ENCODE data around the gene PLD1.
"Not testable (repeated sequence)": the region's sequence is repeated elsewhere in the genome, so short reads cannot be mapped to it uniquely, and the experiment has no call there.

Gene PLD1

DNA sequence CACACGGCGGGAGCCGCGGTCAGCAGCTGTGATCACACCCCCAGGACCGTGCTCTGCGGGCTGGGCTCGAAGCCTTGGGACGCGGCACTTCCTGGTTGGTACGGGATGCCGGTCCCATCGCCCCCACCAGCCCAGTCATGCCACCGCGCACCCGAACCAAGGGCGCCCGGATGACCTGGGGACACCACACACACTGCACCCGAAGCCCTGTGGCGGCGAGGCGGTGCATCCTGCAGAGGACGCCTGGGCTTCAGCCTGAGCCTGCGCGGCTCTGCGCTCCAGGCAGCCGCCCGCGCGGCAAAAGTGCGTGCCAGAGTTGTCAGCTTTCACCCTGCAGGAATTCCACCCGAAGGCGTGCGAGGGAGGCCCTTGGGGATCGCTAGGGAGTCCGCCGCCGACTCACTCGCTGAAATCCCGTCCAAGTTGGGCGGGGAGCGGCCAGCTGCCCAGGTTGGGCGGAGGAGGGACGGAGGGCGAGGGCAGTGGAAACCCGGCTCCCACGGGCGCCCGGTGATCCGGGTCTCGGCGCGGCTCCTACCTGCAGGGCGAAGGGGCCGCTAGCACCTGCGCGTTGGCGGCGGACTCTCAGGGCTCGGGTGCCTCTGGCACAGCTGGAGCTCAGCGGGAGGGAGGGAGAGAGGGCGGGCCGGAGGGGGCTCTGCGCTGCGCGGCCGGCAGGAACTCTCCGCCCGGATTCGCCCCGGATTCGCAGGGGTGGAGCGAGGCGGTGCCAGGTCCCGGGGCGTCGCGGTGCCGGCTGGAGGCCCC is at the start of gene PLD1:
TSS of gene PLD1 (minus strand) at position 623 of the 768 bp plus-strand sequence. CDS start 72,432 bp downstream, outside the sequence.
- DNase-seq (ENCODE audit: low read depth, low spot score), result no peak

DNA sequence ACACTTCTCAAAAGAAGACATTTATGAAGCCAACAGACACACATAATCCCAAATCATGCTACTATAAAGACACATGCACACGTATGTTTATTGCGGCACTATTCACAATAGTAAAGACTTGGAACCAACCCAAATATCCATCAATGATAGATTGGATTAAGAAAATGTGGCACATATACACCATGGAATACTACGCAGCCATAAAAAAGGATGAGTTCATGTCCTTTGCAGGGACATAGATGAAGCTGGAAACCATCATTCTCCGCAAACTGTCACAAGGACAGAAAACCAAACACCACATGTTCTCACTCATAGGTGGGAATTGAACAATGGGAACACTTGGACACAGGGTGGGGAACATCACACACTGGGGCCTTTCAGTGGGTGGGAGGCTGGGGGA is 48.5 kb upstream of the PLD1 start:
- DNase-seq (ENCODE audit: low read depth, low spot score), result not testable (repeated sequence)

DNA sequence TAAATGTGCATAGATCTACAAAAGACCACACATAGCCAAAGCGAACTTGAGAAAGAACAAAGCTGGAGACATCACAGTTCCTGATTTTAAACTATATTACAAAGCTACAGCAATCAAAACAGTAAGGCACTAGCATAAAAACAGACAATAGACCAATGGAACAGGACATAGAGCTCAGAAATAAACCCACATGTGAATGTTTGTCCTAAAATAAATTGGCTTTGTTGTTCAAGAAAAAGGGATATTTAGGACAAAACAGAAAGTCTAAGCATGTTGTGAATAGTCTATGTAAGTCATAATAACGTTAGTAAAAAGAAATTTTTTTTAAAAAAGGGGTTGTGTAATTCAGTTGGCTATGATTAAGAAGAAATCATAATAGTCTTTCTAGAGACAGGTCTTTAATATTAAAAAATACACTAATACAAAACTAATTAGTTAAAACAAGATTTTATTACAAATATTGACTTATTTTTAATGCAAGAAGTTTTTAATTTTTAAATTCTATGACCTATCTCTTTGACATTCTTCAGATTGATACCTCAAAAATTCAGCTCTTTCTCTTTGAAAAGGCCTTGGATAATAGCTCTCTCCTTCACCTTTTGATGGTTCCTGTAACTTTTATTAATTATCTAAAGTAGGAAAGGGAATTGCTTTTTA is 44.5 kb upstream of the PLD1 start:
- no peak for DNase-seq (ENCODE audit: low read depth, low spot score)

- no peak for DNase-seq (ENCODE audit: low read depth, low spot score)
Measured at GRCh38 chr3:171851660-171852058, 41.4 kb upstream of the PLD1 start.

- DNase-seq (ENCODE audit: low read depth, low spot score), result no peak
Measured at GRCh38 chr3:171850960-171851659, 40.8 kb upstream of the PLD1 start.

GRCh38 chr3:171850320-171850959 is 40.2 kb upstream of the PLD1 start:
- DNase-seq (ENCODE audit: low read depth, low spot score), result no peak

GRCh38 chr3:171849617-171850319 is 39.5 kb upstream of the PLD1 start:
- DNase-seq (ENCODE audit: low read depth, low spot score), result no peak

GRCh38 chr3:171847595-171848259 is 37.4 kb upstream of the PLD1 start:
- DNase-seq (ENCODE audit: low read depth, low spot score), result no peak

GRCh38 chr3:171847133-171847532 is 36.9 kb upstream of the PLD1 start:
- no peak for DNase-seq (ENCODE audit: low read depth, low spot score)

DNA sequence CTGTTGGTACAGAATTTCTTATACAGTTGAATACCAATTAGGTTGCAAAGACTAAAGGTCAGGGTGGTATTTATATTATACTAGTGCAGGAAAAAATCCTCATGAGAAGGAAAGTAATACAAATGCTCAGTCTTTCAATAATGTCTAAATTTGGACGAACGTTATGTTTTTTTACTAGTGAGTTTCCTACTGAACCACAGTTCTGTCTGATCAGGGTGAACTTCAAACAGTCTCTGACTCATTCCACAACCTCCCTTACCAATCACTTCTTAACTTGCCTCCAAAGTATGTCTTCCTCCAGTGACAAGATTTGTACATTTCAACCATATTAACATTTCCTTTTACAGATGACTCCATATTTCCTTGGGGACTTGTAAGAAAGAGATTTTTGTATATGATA is 36.3 kb upstream of the PLD1 start:
- DNase-seq (ENCODE audit: low read depth, low spot score), result no peak

DNA sequence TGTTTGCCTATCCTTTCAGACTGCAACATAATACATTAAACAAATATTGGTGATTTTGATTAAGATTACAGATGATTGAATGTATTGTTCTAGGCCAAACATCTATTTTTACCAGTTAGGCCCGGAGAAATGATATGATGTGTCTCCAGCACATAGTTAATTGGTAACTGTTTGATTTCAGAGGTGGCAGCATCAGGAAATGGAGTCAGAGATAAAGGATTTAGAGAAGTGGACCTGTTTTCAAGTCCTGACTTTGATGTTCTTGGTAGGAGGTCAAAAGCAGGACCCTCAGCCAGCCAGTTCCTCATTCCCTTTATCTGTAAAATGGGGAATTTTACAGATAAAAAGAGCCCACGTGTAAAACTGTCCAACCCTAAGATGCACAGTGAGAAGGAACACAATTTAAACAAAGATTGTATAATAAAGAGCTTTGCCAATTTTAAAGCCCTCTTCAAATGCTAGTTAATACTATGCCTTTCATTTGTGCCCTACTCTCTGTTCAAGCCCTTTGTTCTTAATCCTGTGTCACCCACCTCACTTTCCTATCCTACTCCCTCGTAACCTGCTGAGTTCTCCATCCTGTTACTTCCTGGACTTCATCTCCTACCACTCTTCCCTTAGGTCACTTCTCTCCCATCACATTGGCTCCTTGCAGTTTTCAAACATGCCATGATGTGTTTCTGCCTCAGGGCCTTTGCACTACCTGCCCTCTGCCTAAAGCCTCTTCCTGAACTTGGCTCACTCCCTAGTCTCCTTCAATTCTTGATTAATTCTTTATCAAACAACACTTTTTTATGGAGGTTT is 35.4 kb upstream of the PLD1 start:
- DNase-seq (ENCODE audit: low read depth, low spot score), result no peak

DNA sequence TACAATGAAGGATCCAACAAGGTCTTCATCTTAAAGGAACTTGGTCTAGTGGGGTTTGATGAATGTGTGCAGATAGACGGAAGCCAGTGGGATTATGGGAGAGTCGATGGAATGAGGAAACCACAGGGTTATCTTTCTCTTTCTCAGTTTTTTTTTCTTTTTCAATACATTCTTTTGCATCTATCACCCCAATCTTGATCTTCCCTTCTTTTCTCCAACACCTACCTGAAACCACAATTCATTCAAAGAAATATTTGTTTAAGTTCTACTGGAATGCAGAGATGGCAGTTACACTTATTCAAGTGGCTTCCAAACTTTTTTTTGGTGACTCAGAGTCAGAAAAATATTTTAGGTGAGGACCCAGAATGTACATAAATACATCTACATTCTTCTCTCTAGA is 34.6 kb upstream of the PLD1 start:
- DNase-seq (ENCODE audit: low read depth, low spot score), result no peak

DNA sequence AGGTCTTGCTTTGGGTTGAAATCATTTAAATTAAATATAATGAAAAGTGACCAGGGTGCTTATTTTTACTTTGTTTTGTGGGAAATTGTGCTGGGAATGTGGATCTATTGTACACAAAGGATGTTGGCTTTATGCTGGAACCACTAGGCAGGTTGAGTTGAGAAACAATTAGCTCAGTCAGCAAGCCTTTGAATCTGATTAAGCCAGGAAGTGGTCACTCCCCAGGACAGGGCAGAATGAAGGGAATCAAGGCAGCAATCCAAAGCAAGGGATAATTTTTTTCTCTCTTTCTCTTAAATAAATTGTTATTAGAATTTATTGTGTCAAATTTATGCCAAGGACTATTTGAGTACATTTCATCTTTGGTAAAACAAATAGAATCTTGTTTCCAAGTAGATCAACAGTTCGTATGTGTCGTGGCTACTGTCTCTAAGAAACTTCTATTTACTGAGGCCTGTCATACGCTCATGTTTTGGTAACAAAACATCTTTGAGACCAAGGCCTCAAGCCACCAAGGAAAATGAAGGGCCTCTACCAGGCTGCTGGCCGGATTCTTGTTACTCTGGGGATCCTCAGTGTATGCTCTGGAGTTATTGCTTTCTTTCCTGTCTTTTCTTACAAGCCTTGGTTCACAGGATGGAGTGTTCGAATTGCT is 32.7 kb upstream of the PLD1 start, which contains the start of gene TMEM212:
TSS of gene TMEM212 (plus strand) at position 486 of the 655 bp plus-strand sequence. CDS start at position 521, 35 bp downstream.
- no peak for DNase-seq (ENCODE audit: low read depth, low spot score)

GRCh38 chr3:171841620-171842000 is 31.3 kb upstream of the PLD1 start:
- DNase-seq (ENCODE audit: low read depth, low spot score), result no peak

DNA sequence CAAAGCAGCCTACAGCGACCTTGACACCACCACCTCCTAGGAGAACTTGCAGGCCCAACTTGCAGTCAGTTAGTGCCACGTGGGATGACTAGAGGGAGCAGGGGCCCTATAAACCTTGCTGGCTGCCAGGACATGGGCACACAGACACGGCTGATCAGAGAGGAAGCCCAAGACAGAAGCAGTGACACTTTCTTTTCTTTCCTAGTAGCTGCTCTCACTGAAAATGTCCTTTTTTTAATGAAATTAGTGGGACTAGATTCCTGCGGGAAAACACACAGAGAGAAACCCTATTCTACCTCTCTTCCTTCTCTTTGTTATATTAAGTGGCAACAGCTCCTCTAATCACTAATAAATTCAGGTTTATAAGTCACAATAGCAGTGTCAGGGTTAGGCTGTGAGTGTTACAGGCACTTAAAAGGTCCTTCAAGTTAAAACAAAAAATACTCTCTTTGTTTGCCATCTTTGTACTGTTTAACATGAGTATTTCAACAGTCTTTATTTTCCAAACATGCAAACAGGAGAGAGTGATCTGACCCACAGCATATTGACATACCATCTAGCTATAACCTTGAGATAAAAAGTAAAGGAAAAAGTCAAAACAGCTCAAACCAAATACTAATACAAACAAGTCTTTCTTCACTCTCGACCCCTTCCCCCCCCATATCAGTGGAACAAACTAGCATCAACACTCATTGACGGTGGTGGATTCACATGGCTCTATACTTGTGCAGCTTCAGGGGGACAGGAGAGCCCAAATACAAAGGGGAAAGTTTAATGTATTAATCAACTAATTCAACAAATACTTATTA is 30.7 kb upstream of the PLD1 start:
- no peak for DNase-seq (ENCODE audit: low read depth, low spot score)

DNA sequence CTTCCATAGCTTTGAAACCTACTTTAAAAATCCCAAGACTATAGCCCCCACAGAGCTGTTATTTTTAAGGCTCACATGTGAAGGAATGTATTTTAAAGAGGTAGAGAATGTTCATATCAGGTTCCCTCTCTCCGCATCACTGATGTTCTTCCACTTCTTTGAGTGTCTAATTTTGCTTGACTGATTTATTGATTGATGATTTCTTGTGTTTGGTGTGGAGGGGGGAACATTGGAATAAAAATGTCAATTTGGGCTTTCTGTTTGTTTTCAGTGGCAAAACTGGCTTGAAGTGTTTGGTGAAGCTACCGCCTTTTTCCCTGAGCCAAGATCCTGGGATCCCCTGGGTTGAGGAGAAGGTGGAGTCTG is 30.1 kb upstream of the PLD1 start:
- DNase-seq (ENCODE audit: low read depth, low spot score), result no peak

DNA sequence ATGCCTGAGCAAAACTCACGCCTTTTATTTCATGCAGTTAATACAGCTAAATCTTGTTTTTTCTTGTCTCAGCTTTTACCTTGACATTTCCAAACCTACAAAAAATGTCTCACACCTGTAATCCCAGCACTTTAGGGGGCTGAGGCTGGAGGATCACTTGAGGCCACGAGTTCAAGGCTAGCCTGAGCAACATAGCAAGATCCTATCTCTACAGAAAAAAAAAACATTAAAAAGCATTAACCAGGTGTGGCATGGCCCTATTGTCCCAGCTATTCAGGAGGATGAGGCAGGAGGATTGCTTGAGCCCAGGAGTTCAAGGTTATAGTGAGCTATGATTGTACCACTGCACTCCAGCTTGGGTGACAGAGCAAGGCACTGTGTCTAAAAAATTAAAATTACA is 29.0 kb upstream of the PLD1 start:
- DNase-seq (ENCODE audit: low read depth, low spot score), result no peak

GRCh38 chr3:171838218-171838720 is 28.0 kb upstream of the PLD1 start:
- DNase-seq (ENCODE audit: low read depth, low spot score), result no peak

DNA sequence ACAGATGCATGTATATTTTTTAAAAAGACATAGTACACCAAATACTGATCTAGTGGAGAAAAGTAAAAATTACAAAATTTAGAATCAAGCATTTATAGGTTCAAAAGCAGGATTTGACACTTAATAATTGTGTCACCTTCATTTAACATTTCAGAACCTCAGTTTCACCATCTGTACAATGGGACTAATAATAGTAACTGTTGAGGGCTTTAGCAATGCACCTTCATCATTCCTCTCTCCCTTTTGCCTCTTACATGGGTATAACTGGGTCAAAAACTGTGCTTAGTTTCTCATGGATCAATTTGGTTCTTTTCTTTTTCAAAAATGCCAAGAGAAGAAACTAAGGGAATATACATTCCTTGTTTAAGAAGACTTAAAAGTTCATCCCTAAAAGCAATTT is 27.4 kb upstream of the PLD1 start:
- no peak for DNase-seq (ENCODE audit: low read depth, low spot score)
